ENCODE results near the gene CADPS. TPM values are rescaled to one million over a fixed set of nuclear protein-coding genes. Genes with fewer than 3 reads are reported as not detected.
A peak's percentile ranks its signal among the peaks of the same experiment; 100 is the strongest.

The CADPS gene
- total RNA-seq, 6 experiments from 2014 or later: not detected

DNA sequence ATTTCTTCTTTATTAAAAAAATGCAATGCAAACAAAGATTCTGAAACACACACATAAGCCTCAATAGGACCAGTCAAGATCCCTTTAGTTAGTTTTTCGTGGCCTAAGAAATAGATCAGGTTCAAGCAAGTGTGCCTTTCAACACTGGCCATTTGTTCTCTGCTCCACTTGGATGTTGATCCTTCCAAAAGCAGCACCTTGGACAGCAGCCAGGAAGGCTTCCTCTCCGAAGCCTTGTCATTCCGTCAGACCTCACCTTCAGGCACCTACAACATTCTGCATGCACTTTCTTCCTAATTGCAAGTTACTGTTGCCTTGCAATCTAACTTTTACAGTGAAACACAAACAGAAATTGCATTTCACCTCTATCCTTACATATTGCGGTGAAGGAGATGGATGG, 346.0 kb downstream of the CADPS start:
- peaks cover 4% of the 10 kb centered on the region for H3K27me3 Mint-ChIP-seq (ENCODE audit: insufficient read depth)
- H3K4me1 Mint-ChIP-seq (ENCODE audit: low read depth): peaks cover 9% of the 10 kb centered on the region; the same call in 1 of the 2 replicates
- H3K27ac Mint-ChIP-seq: no peak overlapping the region
- TF ChIP-seq, protein P1, sequence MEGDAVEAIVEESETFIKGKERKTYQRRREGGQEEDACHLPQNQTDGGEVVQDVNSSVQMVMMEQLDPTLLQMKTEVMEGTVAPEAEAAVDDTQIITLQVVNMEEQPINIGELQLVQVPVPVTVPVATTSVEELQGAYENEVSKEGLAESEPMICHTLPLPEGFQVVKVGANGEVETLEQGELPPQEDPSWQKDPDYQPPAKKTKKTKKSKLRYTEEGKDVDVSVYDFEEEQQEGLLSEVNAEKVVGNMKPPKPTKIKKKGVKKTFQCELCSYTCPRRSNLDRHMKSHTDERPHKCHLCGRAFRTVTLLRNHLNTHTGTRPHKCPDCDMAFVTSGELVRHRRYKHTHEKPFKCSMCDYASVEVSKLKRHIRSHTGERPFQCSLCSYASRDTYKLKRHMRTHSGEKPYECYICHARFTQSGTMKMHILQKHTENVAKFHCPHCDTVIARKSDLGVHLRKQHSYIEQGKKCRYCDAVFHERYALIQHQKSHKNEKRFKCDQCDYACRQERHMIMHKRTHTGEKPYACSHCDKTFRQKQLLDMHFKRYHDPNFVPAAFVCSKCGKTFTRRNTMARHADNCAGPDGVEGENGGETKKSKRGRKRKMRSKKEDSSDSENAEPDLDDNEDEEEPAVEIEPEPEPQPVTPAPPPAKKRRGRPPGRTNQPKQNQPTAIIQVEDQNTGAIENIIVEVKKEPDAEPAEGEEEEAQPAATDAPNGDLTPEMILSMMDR (IDR thresholded peaks at IDR 0.05): no peak
- no peaks in the 10 kb centered on the region for H3K36me3 Mint-ChIP-seq (ENCODE audit: low read depth)
- no peak for DNase-seq
- H3K9me3 Mint-ChIP-seq: no peaks in the 10 kb centered on the region
- H3K4me3 Mint-ChIP-seq: no peak overlapping the region

DNA sequence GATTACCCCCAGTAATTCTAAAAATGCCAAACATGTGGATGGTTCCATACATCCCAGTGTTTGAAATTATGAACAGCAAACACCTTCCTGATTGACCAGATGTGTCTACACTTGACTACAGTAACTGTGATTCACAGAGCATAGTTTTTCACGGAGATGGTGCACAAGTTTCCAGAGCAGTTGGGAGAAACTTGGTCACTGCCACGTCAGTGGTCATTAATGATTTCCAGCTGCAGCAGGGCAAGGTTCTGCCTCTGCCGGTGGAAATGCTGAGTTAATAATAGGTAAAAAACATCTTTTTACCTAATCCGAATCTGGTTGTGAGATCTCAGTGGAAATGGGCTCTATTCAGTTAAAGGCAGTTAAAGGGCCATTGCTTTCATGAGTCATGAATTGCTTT, 347.7 kb downstream of the CADPS start:
- no peaks in the 10 kb centered on the region for H3K36me3 Mint-ChIP-seq (ENCODE audit: low read depth)
- no peak overlapping the region for H3K27ac Mint-ChIP-seq
- no peak overlapping the region for H3K4me3 Mint-ChIP-seq
- TF ChIP-seq, protein P1 (IDR thresholded peaks at IDR 0.05): no peak
- DNase-seq: peak; percentile 15
- H3K27me3 Mint-ChIP-seq (ENCODE audit: insufficient read depth): peaks cover 11% of the 10 kb centered on the region
- H3K4me1 Mint-ChIP-seq (ENCODE audit: low read depth): peaks cover 9% of the 10 kb centered on the region; the same call in 1 of the 2 replicates
- H3K9me3 Mint-ChIP-seq: no peaks in the 10 kb centered on the region

DNA sequence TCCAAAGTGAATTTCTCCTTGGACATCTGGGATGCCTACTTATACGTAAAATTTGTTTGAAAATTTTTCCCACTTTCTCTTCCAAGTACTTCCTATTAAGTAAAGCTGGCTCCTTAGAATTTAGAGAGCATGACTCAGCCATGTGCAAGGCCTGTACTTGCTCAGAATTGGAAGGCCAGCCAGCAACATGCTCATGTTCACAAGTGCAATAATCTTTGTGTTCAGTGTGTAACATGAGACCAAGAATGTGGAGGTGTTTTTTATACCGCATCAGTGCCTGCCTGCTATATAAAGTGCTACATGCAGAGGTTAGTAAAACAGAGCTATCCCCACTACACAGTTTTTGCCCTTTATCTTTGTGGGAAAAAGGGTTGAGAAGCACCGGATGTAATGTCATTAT, 349.9 kb downstream of the CADPS start:
- no peak overlapping the region for H3K27ac Mint-ChIP-seq
- no peak for DNase-seq
- H3K36me3 Mint-ChIP-seq (ENCODE audit: low read depth): no peaks in the 10 kb centered on the region
- H3K9me3 Mint-ChIP-seq: no peaks in the 10 kb centered on the region
- H3K27me3 Mint-ChIP-seq (ENCODE audit: insufficient read depth): peaks cover 14% of the 10 kb centered on the region; the same call in 1 of the 2 replicates
- H3K4me3 Mint-ChIP-seq: no peak overlapping the region
- TF ChIP-seq, protein P1 (IDR thresholded peaks at IDR 0.05): no peak
- H3K4me1 Mint-ChIP-seq (ENCODE audit: low read depth): peaks cover 9% of the 10 kb centered on the region; the same call in 1 of the 2 replicates

DNA sequence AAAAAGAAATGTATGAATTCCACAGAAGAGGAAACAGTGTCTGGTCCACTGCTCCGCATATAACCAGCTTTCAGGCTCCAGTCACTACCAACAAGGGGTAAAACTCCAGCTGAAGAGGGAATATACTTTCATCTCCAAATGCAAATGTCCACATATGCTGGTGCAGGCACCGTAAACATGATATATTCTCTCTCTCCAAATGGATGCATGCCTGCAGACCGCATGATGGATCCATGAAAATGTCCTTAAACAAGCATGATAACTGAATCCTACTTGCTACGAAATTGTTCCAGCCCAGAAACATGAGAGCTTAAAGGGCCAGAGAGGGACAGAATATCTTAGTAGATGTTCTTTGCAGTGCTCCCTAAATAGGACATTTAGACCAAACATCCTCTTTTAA, 351.5 kb downstream of the CADPS start:
- Mint-ChIP-seq H3K9me3 (no peaks in the 10 kb centered on the region), H3K4me3 (no peak overlapping the region), H3K36me3 (ENCODE audit: low read depth) (no peaks in the 10 kb centered on the region), H3K4me1 (ENCODE audit: low read depth) (peaks cover 9% of the 10 kb centered on the region; the same call in 1 of the 2 replicates), H3K27ac (no peak overlapping the region), H3K27me3 (ENCODE audit: insufficient read depth) (peaks cover 16% of the 10 kb centered on the region; the same call in 1 of the 2 replicates)
- TF ChIP-seq, protein P1 (IDR thresholded peaks at IDR 0.05): no peak
- DNase-seq: no peak

DNA sequence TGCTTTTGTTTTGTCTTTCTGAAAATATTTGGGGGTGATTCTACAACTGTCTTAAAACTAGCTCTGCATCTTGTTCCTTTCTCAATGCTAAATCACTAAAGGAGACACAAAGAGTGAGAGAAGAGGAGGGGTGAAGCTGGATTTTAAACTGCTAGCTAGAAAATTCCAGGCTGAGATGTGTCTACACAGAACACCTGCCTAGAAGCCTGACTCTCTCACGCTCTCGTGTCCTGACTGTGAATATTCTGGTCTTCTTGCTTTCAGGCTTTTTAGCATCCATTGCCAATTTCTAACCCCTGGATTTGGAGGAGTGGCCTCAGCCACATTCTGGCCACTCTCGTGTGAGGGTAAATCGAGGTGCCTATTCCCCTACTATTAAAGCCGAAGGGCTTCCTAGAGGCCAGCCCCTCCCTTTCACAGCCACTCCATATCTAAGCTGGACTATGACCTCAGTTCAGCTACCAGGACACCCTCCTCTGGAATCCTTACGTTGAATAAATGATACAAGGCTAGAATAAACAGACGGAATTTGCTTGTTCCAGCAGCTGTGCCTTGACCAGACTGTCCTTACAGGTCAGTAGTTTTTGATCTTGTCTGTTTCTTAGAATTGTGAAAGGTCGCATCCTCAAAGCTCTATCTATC, 353.6 kb downstream of the CADPS start:
- no peaks in the 10 kb centered on the region for H3K4me1 Mint-ChIP-seq (ENCODE audit: low read depth)
- H3K27me3 Mint-ChIP-seq (ENCODE audit: insufficient read depth): peaks cover 22% of the 10 kb centered on the region; the same call in 1 of the 2 replicates
- no peak overlapping the region for H3K27ac Mint-ChIP-seq
- H3K36me3 Mint-ChIP-seq (ENCODE audit: low read depth): no peaks in the 10 kb centered on the region
- no peak overlapping the region for H3K4me3 Mint-ChIP-seq
- no peaks in the 10 kb centered on the region for H3K9me3 Mint-ChIP-seq
- TF ChIP-seq, protein P1 (IDR thresholded peaks at IDR 0.05): no peak
- DNase-seq: no peak

Measured in HFFc6 (cell line).